ENCODE measurements around the gene NRARP.

DNA sequence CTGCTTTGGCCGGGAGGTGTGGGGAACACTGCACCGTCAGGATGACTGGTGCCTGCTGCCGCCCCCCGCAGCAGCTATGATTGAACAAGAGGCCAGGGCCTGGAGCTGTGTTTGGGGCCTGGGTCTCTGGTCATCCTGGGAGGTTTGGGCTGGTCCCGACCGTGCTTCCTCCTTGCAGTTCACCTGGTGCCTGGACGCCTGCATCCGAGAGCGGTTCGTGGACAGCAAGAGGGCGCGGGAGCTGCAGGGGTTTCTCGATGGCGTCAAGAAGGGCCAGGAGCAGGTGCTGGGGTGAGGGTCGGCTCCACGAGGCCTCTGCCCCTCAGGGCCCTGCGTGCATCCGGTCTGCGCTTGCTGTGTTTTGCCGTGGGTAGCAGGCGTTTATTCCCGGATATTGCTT, 38.0 kb downstream of the NRARP start:
- TF ChIP-seq, protein P1, sequence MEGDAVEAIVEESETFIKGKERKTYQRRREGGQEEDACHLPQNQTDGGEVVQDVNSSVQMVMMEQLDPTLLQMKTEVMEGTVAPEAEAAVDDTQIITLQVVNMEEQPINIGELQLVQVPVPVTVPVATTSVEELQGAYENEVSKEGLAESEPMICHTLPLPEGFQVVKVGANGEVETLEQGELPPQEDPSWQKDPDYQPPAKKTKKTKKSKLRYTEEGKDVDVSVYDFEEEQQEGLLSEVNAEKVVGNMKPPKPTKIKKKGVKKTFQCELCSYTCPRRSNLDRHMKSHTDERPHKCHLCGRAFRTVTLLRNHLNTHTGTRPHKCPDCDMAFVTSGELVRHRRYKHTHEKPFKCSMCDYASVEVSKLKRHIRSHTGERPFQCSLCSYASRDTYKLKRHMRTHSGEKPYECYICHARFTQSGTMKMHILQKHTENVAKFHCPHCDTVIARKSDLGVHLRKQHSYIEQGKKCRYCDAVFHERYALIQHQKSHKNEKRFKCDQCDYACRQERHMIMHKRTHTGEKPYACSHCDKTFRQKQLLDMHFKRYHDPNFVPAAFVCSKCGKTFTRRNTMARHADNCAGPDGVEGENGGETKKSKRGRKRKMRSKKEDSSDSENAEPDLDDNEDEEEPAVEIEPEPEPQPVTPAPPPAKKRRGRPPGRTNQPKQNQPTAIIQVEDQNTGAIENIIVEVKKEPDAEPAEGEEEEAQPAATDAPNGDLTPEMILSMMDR (IDR thresholded peaks at IDR 0.05; ENCODE audit: control extremely low read depth in 1 of 3, insufficient read depth in 1 of 3, low read depth in 1 of 3, low read length in 3 of 3): no peak
- no peak for TF ChIP-seq MAFK (IDR thresholded peaks at IDR 0.05; ENCODE audit: low read depth, low read length)
- no peak for TF ChIP-seq POLR2A (IDR thresholded peaks at IDR 0.05; ENCODE audit: control extremely low read depth in 1 of 2, low read depth in 2 of 2, low read length in 2 of 2)
- no peak for TF ChIP-seq EP300 (IDR thresholded peaks at IDR 0.05; ENCODE audit: borderline replicate concordance in 1 of 2, low read depth in 2 of 2, low read length in 2 of 2)
- TF ChIP-seq EZH2 (IDR thresholded peaks at IDR 0.05; ENCODE audit: low read depth, low read length, severe bottlenecking): no peak
- no peak for TF ChIP-seq CEBPB (IDR thresholded peaks at IDR 0.05; ENCODE audit: low read depth, low read length)
- TF ChIP-seq, protein P2, sequence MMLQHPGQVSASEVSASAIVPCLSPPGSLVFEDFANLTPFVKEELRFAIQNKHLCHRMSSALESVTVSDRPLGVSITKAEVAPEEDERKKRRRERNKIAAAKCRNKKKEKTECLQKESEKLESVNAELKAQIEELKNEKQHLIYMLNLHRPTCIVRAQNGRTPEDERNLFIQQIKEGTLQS (IDR thresholded peaks at IDR 0.05; ENCODE audit: insufficient read depth, low read depth, low read length): no peak
- no peak for TF ChIP-seq CREB1 (IDR thresholded peaks at IDR 0.05)
- TF ChIP-seq GABPA (IDR thresholded peaks at IDR 0.05; ENCODE audit: borderline replicate concordance, insufficient read depth, low read length): no peak
- TF ChIP-seq POU5F1 (IDR thresholded peaks at IDR 0.05; ENCODE audit: low read depth, low read length): no peak
- TF ChIP-seq GTF2F1 (IDR thresholded peaks at IDR 0.05; ENCODE audit: borderline replicate concordance, low read depth, low read length): no peak
- TF ChIP-seq TAF1 (IDR thresholded peaks at IDR 0.05; ENCODE audit: low read depth, low read length): no peak
- TF ChIP-seq SP1 (IDR thresholded peaks at IDR 0.05; ENCODE audit: low read depth, low read length): no peak
- no peak for TF ChIP-seq POLR2AphosphoS5 (IDR thresholded peaks at IDR 0.05; ENCODE audit: low read depth, low read length)
